Keratinocyte (primary cell): ENCODE measurements around the gene EMP2. TPM values are rescaled to one million over a fixed set of nuclear protein-coding genes. Genes with fewer than 3 reads are reported as not detected.
"Not testable (repeated sequence)": the region's sequence is repeated elsewhere in the genome, so short reads cannot be mapped to it uniquely, and the experiment has no call there.

Experiments used
- DNase-seq: peaks from one replicate; pipeline ENCODE4 v3.0.0-alpha.2; 2011; ENCODE audit warnings: low read depth, missing footprints, low spot score
- FAIRE-seq: peaks from 2 replicates; lab custom pipeline; 2011; peaks lifted over from hg19 to GRCh38; lab: Jason Lieb, UNC
- H2AFZ ChIP-seq: 2 replicates; pipeline ENCODE4 v1.6.0; 2012; ENCODE audit warnings: low read length, control low read depth, inconsistent platforms; ENCODE audit not compliant: control insufficient read depth
- H3K27ac ChIP-seq: 2 replicates; pipeline ENCODE4 v1.5.1; 2011; ENCODE audit warnings: low read length; ENCODE audit not compliant: control insufficient read depth, insufficient read depth
- H3K27me3 ChIP-seq: 3 replicates; pipeline ENCODE4 v1.6.0; 2011; ENCODE audit warnings: low read length; ENCODE audit not compliant: control insufficient read depth, insufficient read depth; ENCODE audit errors: extremely low read depth
- H3K36me3 ChIP-seq, 2 experiments: 2 replicates in 1 of 2; 3 replicates in 1 of 2; pipeline ENCODE4 v1.5.1; 2011; ENCODE audit warnings: low read length in 2 of 2, mild to moderate bottlenecking in 1 of 2; ENCODE audit not compliant: control insufficient read depth in 2 of 2, insufficient read depth in 2 of 2; ENCODE audit errors: extremely low read depth in 1 of 2
- H3K4me1 ChIP-seq: 3 replicates; pipeline ENCODE4 v1.5.1; 2011; ENCODE audit warnings: low read length; ENCODE audit not compliant: control insufficient read depth, insufficient read depth; ENCODE audit errors: extremely low read depth
- H3K4me2 ChIP-seq: 3 replicates; pipeline ENCODE4 v1.6.0; 2011; ENCODE audit warnings: low read depth, low read length; ENCODE audit not compliant: control insufficient read depth, insufficient read depth; ENCODE audit errors: extremely low read depth
- H3K4me3 ChIP-seq, 3 experiments: fragments of 200-600 bp in 1 of 3; sonication (generic) in 1 of 3; 2 replicates in 2 of 3; 3 replicates in 1 of 3; pipeline ENCODE4 v1.5.1; 2011 to 2016; ENCODE audit warnings: low read length in 3 of 3, mild to moderate bottlenecking in 3 of 3, control low read depth in 2 of 3, inconsistent platforms in 1 of 3, low read depth in 1 of 3, mixed read lengths in 1 of 3, mixed run types in 1 of 3, moderate library complexity in 1 of 3; ENCODE audit not compliant: control insufficient read depth in 2 of 3, insufficient read depth in 2 of 3; ENCODE audit errors: extremely low read depth in 1 of 3
- H3K79me2 ChIP-seq: 2 replicates; pipeline ENCODE4 v1.6.0; 2012; ENCODE audit warnings: low read length; ENCODE audit not compliant: control insufficient read depth, insufficient read depth
- H3K9ac ChIP-seq: 3 replicates; pipeline ENCODE4 v1.6.0; 2011; ENCODE audit warnings: low read length; ENCODE audit not compliant: control insufficient read depth, insufficient read depth; ENCODE audit errors: extremely low read depth
- H3K9me1 ChIP-seq: 3 replicates; pipeline ENCODE4 v1.6.0; 2011; ENCODE audit warnings: low read length; ENCODE audit not compliant: control insufficient read depth, insufficient read depth; ENCODE audit errors: extremely low read depth
- H3K9me3 ChIP-seq: 2 replicates; pipeline ENCODE4 v1.5.1; 2012; ENCODE audit warnings: low read depth, low read length; ENCODE audit not compliant: control insufficient read depth
- H4K20me1 ChIP-seq: 3 replicates; pipeline ENCODE4 v1.6.0; 2011; ENCODE audit warnings: low read length; ENCODE audit not compliant: control insufficient read depth, insufficient read depth; ENCODE audit errors: extremely low read depth
- CTCF ChIP-seq, 3 experiments: IDR thresholded peaks in 1 of 3; conservative IDR thresholded peaks in 1 of 3; optimal IDR thresholded peaks in 1 of 3; 2 replicates in 2 of 3; 3 replicates in 1 of 3; pipeline versions ENCODE3 to v1.5.1; 2011; ENCODE audit warnings: low read length in 3 of 3, mild to moderate bottlenecking in 3 of 3, moderate library complexity in 2 of 3, control low read depth in 1 of 3, inconsistent platforms in 1 of 3; ENCODE audit not compliant: insufficient read depth in 2 of 3; ENCODE audit errors: extremely low read depth in 1 of 3
- EZH2 ChIP-seq: IDR thresholded peaks from one replicate; pipeline ENCODE4 v1.6.1; 2012; ENCODE audit warnings: inconsistent platforms, mild to moderate bottlenecking, low read length, moderate library complexity
- dilution Hi-C: fragments of 300-500 bp; cut with MboI; formaldehyde crosslinking; loops from one replicate; pipeline ENCODE4 v1.7.0; 2020; ENCODE audit warnings: low sequenced_read_pairs; ENCODE audit not compliant: extremely low pct_ligation_motif_present
- polyA plus RNA-seq, 5 experiments: library from polyadenylated mRNA; depleted of rRNA in 3 of 5; stranded (reverse) in 3 of 5; stranded (forward) in 1 of 5; unstranded in 1 of 5; fragments of >200 nt; gene quantifications; 1 replicate in 1 of 5; 2 replicates in 3 of 5; 3 replicates in 1 of 5; pipeline versions ENCODE4 v1.2.1 to v1.2.3, GENCODE V29; 2011 to 2012; ENCODE audit warnings: missing spikeins in 2 of 5, low read depth in 1 of 5, low replicate concordance in 1 of 5

Gene EMP2
- polyA plus RNA-seq, 1 donor (not counting 4 experiments of a cell fraction or from before 2014, with no cell fraction given), result 19.1 TPM

- Histone ChIP-seq H3K4me3 (no peak overlapping the region), H2AFZ (no peak overlapping the region), H4K20me1 (no peaks in the 10 kb centered on the region), H3K27me3 (no peaks in the 10 kb centered on the region), H3K9me3 (no peaks in the 10 kb centered on the region), H3K36me3 (no peaks in the 10 kb centered on the region), H3K4me1 (peaks cover 17% of the 10 kb centered on the region), H3K79me2 (no peaks in the 10 kb centered on the region), H3K4me2 (no peak overlapping the region), H3K9ac (no peak overlapping the region), H3K27ac (no peak overlapping the region), H3K9me1 (no peaks in the 10 kb centered on the region)
- DNase-seq, result no peak
- no peak for FAIRE-seq
- dilution Hi-C loops, result no loop called here
- no peak for TF ChIP-seq EZH2
- no peak for TF ChIP-seq CTCF (optimal IDR thresholded peaks at IDR 0.05 in 1 of 3, IDR thresholded peaks at IDR 0.05 in 1 of 3, conservative IDR thresholded peaks at IDR 0.05 in 1 of 3; ENCODE audit: extremely low read depth in 1 of 3, insufficient read depth in 2 of 3, low read length in 3 of 3)
These were observed 42.7 kb upstream of the EMP2 start for GRCh38 chr16:10623059-10623458.

- Histone ChIP-seq H3K9me3 (no peaks in the 10 kb centered on the region), H3K4me1 (peaks cover 25% of the 10 kb centered on the region), H2AFZ (no peak overlapping the region), H3K27ac (no peak overlapping the region), H3K79me2 (no peaks in the 10 kb centered on the region), H3K27me3 (no peaks in the 10 kb centered on the region), H3K9ac (no peak overlapping the region), H4K20me1 (no peaks in the 10 kb centered on the region), H3K4me2 (no peak overlapping the region), H3K9me1 (no peaks in the 10 kb centered on the region), H3K36me3 (no peaks in the 10 kb centered on the region), H3K4me3 (no peak overlapping the region)
- dilution Hi-C loops, result no loop called here
- TF ChIP-seq EZH2, result no peak
- no peak for TF ChIP-seq CTCF (optimal IDR thresholded peaks at IDR 0.05 in 1 of 3, IDR thresholded peaks at IDR 0.05 in 1 of 3, conservative IDR thresholded peaks at IDR 0.05 in 1 of 3; ENCODE audit: extremely low read depth in 1 of 3, insufficient read depth in 2 of 3, low read length in 3 of 3)
- no peak for DNase-seq
- FAIRE-seq, result no peak
These were observed 41.9 kb upstream of the EMP2 start for GRCh38 chr16:10622036-10622921.

- H3K4me2 ChIP-seq, H3K27me3 ChIP-seq, H4K20me1 ChIP-seq, H3K9me1 ChIP-seq, H3K27ac ChIP-seq, H3K4me3 ChIP-seq, H2AFZ ChIP-seq, H3K9me3 ChIP-seq, H3K36me3 ChIP-seq, H3K79me2 ChIP-seq, DNase-seq, FAIRE-seq, H3K9ac ChIP-seq, dilution Hi-C loops: not testable (repeated sequence)
- H3K4me1 ChIP-seq, result peaks cover 33% of the 10 kb centered on the region
These were observed 41.0 kb upstream of the EMP2 start for GRCh38 chr16:10621216-10621949.
